Endometrial microvascular endothelial cells (primary cell): ENCODE data around the gene CBARP. TPM values are rescaled to one million over a fixed set of nuclear protein-coding genes. Genes with fewer than 3 reads are reported as not detected.

ENCODE experiments used
- in situ Hi-C: cut with HindIII; loops from 2 replicates; pipeline ENCODE4 v1.10.0; 2017; ENCODE audit warnings: low sequenced_read_pairs, low pct_unique_long_range_greater_than_20kb; ENCODE audit errors: inconsistent ontology term
- total RNA-seq: library from RNA; depleted of rRNA; stranded (reverse); fragments of >200 nt; gene quantifications from one replicate; pipeline ENCODE4 v1.2.3, GENCODE V29; 2015; ENCODE audit errors: inconsistent ontology term

Gene CBARP, protein sequence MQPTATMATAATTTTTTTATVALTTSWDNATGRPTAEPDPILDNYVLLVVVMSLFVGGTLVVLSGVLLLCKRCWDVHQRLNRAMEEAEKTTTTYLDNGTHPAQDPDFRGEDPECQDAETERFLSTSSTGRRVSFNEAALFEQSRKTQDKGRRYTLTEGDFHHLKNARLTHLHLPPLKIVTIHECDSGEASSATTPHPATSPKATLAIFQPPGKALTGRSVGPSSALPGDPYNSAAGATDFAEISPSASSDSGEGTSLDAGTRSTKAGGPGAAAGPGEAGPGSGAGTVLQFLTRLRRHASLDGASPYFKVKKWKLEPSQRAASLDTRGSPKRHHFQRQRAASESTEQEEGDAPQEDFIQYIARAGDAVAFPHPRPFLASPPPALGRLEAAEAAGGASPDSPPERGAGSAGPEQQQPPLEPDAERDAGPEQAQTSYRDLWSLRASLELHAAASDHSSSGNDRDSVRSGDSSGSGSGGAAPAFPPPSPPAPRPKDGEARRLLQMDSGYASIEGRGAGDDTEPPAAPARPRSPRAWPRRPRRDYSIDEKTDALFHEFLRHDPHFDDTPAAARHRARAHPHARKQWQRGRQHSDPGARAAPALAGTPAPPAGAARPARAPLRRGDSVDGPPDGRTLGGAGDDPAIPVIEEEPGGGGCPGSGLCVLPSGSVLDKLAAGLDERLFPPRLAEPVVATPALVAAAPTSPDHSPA
- total RNA-seq, result 0.74 TPM

DNA sequence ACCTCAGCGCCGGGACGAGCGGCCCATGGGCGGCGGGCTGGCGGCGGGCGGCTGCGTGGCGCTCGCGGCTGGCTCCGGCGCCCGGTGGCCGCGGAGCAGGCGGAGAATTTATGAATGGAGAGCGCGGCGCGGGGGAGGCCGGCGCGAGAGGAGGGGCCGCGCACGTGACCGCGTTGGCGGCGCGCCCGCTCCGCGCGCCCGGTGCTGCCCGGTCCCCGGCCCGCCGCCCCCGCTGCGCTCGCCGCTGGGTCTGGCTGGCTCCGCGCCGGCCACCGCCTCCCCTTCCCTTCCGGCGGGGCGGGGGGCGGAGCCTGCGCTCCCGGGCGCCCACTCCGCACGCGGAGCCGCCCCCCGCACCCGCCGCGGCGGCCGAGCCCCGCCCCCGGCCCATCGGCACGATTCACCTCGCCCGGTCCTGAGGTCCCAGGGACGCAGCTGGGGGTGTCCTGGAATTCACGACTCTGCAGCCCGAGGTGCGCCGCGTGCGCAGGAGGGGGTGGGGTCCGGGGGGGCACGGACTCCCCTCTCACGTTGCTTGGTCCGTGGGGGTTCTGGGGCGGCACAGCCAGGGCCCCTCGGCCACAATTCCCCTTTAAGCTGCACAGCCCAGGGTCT, at the start of gene CBARP:
CBARP (minus strand) TSS at position 252 of the 615 bp plus-strand sequence. CDS start 1,905 bp downstream, outside the sequence.
- in situ Hi-C loops, result no loop called here

DNA sequence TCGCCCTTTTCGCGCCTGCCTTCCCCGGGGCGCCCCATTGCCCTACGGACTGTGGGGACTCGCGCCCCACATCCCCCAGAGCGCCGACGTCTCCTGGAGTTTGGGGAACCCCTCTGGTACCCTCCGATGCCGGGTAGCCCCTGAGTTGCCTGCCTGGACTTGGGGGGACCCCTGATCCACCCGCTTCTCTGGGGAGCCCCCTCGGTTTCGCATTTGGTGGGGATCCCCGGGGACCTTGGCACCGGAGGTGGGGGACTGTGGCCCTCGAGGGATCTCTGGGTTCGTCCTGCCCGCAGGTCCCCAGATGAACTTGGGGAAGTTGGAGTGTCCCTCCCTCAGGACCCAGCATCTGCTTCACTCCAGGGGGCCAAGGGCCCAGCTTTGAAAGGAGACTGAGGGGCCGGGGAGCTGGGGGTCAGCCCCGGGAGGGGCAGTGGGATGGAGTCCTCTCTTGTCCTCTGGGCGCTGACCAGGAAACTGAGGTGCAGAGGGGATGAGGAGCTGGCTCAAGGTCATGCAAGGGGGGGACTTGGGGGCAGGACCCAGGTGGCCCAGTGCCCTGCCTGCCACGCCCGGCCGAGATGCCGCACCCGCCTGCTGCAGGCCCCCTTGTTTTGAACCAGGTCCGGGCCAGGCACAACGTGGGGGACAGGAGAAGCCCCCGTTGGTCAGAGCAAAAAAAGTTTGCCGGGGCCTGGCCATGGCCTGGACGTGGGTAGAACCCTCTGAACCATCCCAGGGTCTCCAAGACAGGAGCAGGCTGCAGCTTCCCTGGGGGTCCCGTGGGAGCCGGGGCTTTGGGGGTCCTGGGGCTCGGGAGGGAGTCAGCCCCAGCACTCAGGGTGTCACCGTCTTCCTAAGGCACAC, 48.9 kb upstream of the CBARP start:
- in situ Hi-C loops, result no loop called here

DNA sequence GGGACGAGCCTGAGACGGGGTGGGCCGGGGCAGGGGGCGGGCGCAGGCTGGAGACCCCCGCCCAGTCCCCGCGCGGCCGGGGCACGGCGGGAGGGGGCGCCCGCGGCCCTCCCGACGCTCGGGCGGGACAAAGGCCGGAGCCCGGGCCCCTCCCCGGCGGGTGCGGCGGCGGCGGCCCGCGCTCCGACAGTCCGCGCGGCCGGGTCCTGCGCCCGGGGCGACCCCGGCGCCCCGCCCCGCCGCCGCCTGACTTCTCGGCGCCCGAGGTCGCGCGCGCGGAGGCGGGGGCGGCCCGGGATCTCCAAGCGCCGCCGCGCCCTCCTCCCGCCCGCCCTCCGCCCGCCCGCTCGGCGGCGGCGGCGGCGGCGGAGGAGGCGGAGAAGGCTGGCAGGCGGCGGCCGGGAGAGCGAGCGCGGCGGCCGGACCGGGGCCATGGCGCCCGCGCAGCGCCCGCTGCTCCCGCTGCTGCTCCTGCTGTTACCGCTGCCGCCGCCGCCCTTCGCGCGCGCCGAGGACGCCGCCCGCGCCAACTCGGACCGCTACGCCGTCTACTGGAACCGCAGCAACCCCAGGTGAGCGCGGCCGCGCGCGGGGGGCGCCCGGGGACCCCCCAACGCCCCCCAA, 48.0 kb upstream of the CBARP start, which contains the start of gene EFNA2:
EFNA2 (plus strand) TSS at position 137 of the 624 bp plus-strand sequence; CDS start at position 433, 296 bp downstream.
- in situ Hi-C loops, result no loop called here

DNA sequence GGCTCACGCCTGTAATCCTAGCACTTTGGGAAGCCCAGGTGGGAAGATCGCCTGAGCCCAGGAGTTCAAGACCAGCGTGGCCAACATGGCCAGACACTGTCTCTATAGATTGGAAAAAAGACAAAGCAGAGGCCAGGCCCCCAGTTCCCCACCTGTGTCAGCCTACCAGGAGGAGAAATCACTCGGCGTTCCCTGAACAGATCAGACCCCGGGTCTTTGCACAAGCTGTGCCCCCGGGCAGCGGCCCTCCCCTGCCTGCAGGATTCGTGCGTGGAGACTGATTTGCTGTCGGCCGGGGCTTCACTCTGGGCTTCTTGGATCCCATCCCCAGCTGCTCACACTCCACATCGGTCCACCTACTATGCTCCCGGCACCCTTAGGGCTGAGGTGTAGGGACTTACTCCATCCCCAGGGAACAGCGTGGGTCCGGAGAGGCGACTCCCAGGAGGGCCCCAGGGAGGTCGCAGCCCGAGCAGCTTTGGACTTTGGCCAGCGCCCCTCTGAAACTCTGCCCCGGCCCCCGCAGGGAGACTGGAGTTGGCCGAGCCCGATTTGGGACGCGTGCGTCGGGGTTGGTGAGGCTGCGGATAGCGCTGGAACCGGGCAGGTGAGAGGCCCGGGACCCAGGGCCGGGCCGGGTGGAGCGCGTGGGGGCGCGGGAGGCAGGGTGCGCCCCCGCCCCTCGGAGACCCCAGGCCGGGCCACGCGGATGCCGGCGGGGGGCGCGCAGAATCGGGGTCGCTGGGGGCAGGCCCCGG, 47.4 kb upstream of the CBARP start:
- in situ Hi-C loops, result no loop called here

DNA sequence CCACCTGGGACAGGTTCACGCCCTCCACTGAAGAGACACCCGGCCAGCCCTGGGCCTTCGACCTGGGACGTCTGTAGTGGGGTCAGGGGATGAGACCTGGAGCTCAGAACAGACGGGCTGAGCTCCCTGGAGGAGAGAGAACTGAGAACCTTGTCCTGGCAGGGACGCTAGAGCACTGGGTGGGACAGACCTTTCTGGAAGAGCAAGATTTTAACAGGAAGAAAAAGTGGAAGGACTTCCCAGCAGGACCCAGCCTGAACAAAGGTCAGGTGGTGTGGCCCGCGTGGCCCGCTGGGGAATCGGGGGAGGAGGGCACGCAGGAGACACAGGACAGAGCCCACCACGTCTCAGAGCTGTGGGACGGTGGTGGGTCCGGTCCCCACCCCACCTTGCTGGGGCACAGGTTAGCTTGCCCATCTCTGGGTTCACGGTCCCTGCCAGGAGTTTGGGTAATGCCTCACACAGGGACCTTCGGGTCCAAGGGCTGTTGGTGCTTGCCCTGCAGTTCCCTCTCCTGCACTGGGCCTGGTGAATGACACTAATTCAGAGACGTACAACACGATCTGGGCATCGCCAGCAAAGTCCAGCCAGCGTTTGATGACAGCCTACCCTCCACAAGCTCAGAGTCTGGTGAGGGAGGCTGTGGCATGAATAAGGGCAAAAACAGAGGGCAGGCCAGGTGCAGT, 46.6 kb upstream of the CBARP start:
- in situ Hi-C loops, result no loop called here

DNA sequence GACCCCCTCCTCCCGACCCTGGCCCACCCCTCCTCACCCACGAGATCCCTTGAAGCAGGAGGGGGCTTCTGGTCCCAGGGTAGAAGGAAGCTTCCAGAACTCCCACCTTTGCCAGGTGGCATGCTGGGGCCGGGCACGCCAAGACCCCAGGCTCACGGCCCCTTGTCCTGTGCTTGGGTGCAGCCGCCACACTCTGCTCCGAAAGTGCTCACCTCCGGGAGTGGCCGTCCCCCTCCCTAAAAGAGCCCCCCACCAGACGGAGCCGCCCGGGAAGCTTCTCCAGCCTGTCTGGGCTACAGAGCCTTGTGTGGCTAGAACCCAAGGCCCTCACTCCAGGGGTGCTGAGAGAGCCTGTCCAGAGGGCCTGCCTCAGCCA, 46.1 kb upstream of the CBARP start:
- in situ Hi-C loops, result no loop called here

DNA sequence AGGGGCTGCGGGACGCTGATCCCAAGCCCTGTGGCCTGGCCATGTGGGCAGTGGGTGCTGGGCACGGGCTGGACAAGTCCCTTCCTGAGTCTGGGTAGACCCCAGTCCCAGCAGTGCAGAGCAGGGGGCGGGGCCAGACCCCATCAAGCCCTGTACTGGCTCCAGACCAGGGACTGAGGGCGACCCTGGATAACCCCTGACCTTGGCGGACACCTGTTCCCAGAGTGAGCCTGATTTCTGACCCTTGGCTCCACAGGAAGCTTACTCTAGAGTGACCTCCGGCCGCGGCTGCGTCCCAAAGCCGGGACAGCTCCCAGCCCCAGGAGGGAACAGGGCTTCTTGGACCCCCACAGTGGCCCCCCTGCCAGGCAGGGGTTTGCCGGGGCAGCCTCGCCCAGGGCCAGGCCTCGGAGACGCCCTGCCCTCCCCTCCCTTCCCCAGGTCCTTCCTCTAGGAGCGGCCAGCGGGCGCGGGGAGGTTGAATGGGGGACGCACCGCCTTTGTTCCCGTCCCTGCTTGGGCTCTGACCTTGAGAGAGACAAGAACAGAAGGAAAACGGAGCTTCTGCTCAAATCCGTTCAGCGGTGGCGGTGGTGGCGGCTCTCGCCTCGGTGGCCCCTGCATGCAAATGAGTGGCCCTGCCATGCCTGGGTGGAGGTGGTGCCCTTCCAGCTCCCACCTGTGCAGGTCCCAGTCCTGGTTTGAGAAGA, 45.6 kb upstream of the CBARP start:
- in situ Hi-C loops, result no loop called here

DNA sequence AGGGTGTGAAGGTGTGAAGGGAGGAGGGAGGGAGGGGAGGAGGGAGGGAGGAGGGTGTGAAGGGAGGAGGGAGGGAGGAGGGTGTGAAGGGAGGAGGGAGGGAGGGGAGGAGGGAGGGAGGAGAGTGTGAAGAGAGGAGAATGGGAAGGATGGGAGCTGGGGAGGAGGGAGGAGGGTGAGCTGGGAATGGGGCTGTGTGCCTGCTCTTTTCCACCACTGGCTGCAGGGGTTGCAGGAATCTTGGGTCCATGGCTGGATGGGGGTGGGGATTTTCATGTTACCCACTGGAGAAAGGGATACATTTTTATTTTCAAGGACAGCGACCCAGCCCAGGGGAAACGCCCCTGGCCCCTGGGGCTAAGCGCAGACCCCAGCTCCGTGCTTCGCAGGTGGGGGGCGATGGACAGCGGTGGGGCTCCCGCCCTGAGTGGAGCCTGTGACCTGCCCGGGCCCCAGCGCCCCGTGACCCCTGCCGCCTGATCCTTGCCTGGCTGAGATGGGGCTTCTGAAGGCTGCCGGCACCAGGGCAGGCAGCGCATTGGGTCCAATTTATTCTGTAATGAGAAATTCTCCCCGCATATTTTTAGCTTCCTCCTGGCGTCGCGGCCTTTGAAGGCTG, 44.9 kb upstream of the CBARP start:
- in situ Hi-C loops, result no loop called here

DNA sequence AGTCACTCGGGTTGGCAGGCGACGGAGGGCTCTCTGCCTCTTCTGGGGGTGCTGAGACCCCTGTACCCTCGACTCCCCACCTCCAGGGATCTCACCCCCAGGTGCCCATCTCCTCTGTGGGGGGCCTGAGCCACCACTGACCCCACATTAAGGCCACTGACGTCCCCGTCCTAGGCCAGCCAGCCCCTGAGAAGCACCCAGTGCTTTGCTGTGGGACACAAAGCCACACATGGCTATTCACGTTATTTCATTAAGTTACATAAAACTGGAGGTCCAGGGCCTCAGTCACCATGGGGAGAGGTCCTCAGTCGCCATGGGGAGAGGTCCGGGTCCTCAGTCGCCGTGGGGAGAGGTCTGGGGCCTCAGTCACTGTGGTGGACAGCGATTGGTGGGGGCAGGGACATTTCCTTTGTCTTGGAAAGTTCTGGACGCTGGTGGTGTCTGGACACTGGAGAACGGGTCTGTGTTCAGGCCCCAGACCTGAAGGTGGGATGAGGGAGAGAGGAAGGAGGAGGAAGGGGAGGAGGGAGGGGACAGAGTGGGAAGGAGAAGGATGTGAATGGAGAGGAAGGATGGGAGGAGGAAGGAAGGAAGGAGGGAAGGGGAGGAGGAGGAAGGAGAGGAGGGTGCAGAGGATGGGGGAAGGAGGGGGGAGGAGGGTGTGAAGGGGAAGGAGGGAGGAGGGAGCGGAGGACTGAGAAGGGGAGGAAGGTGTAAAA, 43.9 kb upstream of the CBARP start:
- in situ Hi-C loops, result no loop called here

DNA sequence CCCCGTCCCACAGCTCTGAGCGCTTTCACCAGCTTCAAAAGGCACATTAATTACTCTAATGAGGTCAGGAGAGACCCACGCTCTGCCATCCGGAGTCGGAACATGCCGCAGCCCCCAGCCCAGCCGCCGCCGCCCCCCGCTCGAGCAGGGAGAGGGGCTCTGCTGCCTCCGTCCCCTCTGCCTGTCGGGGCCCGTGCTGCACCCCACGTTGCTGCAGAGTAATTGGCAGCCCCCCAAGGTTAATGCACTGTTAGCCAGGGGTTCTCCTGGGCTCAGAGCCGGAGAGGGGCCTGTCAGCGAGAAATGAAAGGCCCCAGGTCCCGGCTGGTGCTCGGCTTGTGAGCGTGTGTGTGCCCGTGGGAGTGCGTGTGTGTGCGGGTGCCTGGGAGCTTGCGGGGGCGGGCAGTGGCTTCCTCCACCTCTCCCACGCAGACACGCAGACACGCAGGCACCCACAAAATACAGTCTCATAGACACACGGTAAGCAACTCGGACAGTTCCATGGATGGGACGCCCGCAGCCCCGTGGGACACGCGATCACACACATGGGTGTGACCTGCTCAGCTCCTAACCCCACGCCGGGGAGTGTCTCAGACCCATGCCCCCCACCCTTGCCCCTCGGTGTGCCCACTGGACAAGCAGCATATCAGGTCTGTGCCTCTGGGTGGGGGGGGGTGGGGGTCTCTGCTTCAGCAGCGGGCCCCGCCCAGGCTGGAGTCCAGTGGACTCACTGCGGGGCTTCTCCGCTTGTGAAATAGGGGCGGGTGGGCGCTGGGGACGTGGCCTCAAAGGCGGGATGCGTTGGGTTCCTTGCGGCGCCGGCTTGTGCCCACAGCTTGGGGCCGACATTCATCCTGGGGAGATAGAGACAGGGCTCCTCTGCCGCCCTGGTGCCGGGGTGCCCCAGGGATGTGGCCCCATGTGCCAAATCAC, 43.1 kb upstream of the CBARP start:
- in situ Hi-C loops, result no loop called here

DNA sequence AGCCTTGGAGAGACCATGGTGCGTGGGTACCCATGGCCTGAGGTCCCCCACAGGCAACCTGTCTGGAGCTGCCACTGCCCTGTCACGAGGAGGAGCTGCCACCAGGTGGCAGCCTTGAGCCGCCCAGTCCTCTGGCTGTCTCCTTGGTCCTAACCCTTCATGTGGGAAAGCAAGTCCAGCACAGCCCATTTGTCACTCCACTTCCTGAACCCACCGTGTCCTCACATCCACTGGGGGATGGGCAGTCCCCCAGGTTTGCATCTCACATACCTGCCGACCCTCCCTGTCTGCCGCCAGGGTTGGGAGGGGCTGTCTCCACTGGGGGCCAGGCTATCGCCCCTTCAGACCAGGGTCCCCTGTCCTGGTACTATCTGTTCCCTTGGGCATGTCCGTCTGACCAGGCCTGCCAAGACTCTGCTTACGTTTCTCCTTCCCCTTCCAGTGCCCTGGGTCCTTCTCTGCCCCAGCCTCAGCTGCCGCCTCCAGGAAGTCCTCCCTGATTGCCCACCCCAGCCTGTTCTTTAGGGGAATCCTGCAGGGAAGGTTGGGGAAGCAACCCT, 42.1 kb upstream of the CBARP start:
- in situ Hi-C loops, result no loop called here

DNA sequence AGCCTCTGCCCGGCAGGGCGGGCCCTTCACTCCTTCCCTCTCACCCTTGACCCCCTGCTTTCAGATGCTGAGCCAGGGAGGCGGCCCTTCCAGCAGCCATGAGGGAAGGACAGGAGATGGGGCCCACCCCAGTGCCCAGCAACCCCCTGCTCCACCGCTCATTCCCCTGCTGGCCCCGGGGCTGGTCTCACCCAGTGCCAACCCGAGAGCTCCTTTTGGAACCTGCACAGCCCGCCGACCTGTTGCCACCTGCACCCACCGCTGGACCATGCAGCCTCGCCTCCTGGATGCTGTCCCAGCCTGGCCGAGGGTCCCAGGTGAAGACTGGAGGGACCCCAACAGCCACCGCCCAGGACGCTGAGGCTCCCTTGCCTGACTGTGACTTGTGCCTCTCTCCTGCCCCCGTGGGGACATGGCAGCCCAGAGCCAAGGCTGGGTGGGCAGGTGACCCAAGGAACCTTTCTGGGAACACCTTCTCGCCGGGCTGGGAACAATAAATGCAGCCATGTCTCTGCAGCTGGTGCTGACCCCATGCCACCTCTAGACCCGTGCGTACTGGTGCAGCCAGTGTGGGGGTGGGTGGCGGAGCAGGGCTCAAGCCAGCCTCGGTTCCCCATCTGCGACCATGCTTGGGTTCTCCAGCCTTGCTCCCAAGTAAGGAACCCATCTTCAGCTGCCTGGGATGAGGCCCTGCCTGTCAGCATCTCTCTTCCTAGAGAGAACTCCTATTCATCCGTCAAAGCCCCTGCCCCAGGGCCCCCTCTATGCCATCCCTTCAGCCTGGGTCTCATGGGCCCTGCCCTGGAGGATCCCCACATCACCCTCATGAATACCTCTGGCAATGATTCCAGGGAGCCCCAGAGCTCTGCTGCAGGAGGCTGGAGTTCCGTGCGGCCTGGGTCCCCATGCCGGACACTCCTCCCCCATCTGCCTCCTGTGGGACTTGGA, 41.2 kb upstream of the CBARP start:
- in situ Hi-C loops, result no loop called here

DNA sequence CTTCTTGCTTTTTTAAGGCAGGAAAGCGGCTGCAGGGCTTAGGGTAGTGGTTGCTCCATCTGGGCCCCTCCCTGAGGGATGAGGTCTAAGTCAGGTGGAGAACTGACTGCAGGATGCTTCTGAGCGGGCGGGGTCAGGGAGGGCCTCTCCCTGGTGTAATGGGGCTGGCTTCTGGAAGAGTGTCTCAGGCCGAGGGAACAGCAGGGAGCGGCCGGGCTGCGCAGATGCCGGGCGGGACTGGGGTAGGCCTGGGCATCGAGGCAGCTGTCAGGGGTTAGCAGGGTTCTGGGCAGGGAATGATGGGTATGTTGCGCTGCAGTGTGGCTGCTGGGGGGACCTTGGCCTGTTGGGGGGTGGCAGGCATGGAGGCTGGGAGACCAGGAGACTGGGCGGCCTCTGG, 40.3 kb upstream of the CBARP start:
- in situ Hi-C loops, result no loop called here
